ENCODE data around the gene PAX7. TPM values are rescaled to one million over a fixed set of nuclear protein-coding genes. Genes with fewer than 3 reads are reported as not detected.

The PAX7 gene
- polyA plus RNA-seq, 1 donor from 2014 or later = not detected

GRCh38 chr1:18629659-18630510 lies 761 bp upstream of the PAX7 start:
- no peak overlapping the region for H3K4me3 ChIP-seq (ENCODE audit: low read length)
- no peaks in the 10 kb centered on the region for H3F3A ChIP-seq (ENCODE audit: insufficient read depth, low read length, poor library complexity, severe bottlenecking)
- H3K9me3 ChIP-seq (ENCODE audit: low read length) = no peaks in the 10 kb centered on the region
- H3K4me2 ChIP-seq (ENCODE audit: low read length) = no peak overlapping the region
- no peak overlapping the region for H2AFZ ChIP-seq (ENCODE audit: low read depth, low read length)
- TF ChIP-seq SMC3 (conservative IDR thresholded peaks at IDR 0.05; ENCODE audit: poor library complexity) (no peak), POLR2AphosphoS5 (IDR thresholded peaks at IDR 0.05) (no peak), REST (IDR thresholded peaks at IDR 0.05; ENCODE audit: borderline replicate concordance) (no peak), MXI1 (conservative IDR thresholded peaks at IDR 0.05; ENCODE audit: poor library complexity, severe bottlenecking) (no peak), EZH2 (IDR thresholded peaks at IDR 0.05; ENCODE audit: borderline replicate concordance, insufficient read depth, low read length, poor library complexity, severe bottlenecking) (no peak), TAF1 (IDR thresholded peaks at IDR 0.05; ENCODE audit: low read depth) (no peak), EP300 (conservative IDR thresholded peaks at IDR 0.05; ENCODE audit: poor library complexity, severe bottlenecking) (no peak), RAD21 (conservative IDR thresholded peaks at IDR 0.05) (no peak)
- TF ChIP-seq, protein P1, sequence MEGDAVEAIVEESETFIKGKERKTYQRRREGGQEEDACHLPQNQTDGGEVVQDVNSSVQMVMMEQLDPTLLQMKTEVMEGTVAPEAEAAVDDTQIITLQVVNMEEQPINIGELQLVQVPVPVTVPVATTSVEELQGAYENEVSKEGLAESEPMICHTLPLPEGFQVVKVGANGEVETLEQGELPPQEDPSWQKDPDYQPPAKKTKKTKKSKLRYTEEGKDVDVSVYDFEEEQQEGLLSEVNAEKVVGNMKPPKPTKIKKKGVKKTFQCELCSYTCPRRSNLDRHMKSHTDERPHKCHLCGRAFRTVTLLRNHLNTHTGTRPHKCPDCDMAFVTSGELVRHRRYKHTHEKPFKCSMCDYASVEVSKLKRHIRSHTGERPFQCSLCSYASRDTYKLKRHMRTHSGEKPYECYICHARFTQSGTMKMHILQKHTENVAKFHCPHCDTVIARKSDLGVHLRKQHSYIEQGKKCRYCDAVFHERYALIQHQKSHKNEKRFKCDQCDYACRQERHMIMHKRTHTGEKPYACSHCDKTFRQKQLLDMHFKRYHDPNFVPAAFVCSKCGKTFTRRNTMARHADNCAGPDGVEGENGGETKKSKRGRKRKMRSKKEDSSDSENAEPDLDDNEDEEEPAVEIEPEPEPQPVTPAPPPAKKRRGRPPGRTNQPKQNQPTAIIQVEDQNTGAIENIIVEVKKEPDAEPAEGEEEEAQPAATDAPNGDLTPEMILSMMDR (IDR thresholded peaks at IDR 0.05; ENCODE audit: poor library complexity, severe bottlenecking) = no peak
- no peak overlapping the region for H3K9ac ChIP-seq (ENCODE audit: low read length)
- no peaks in the 10 kb centered on the region for H3K36me3 ChIP-seq (ENCODE audit: insufficient read depth, low read length)
- H3K79me2 ChIP-seq (replicated peaks; ENCODE audit: insufficient read depth, low read length) = no peaks in the 10 kb centered on the region
- H3K9me2 ChIP-seq (ENCODE audit: insufficient read depth, low read length) = no peaks in the 10 kb centered on the region
- no peak overlapping the region for H3K27ac ChIP-seq (ENCODE audit: low read length)
- H3K27me3 ChIP-seq (ENCODE audit: insufficient read depth, low read depth, low read length) = peaks cover 96% of the 10 kb centered on the region
- H4K20me1 ChIP-seq (ENCODE audit: insufficient read depth) = no peaks in the 10 kb centered on the region

GRCh38 chr1:18631496-18632217 lies 1.0 kb downstream of the PAX7 start:
- no peaks in the 10 kb centered on the region for H3K9me3 ChIP-seq (ENCODE audit: low read length)
- H3K79me2 ChIP-seq (replicated peaks; ENCODE audit: insufficient read depth, low read length) = no peaks in the 10 kb centered on the region
- no peak for TF ChIP-seq TAF1 (IDR thresholded peaks at IDR 0.05; ENCODE audit: low read depth)
- TF ChIP-seq POLR2AphosphoS5 (IDR thresholded peaks at IDR 0.05) = peak; percentile 7
- H3F3A ChIP-seq (ENCODE audit: insufficient read depth, low read length, poor library complexity, severe bottlenecking) = no peaks in the 10 kb centered on the region
- no peak overlapping the region for H2AFZ ChIP-seq (ENCODE audit: low read depth, low read length)
- H3K4me2 ChIP-seq (ENCODE audit: low read length) = no peak overlapping the region
- no peak overlapping the region for H3K9ac ChIP-seq (ENCODE audit: low read length)
- H3K27me3 ChIP-seq (ENCODE audit: insufficient read depth, low read depth, low read length) = peaks cover 98% of the 10 kb centered on the region
- H3K9me2 ChIP-seq (ENCODE audit: insufficient read depth, low read length) = no peaks in the 10 kb centered on the region
- H3K27ac ChIP-seq (ENCODE audit: low read length) = no peak overlapping the region
- no peak overlapping the region for H3K4me3 ChIP-seq (ENCODE audit: low read length)
- no peaks in the 10 kb centered on the region for H4K20me1 ChIP-seq (ENCODE audit: insufficient read depth)
- no peaks in the 10 kb centered on the region for H3K36me3 ChIP-seq (ENCODE audit: insufficient read depth, low read length)
